Gastrocnemius medialis (tissue), 4 donors: ENCODE results near the gene DNAJC15.

Experiments used
- CTCF ChIP-seq, 5 experiments: fragments of 450-650 bp in 3 of 5; fragments of 200-600 bp in 2 of 5; sonication (generic) in 2 of 5; IDR thresholded peaks in 4 of 5; conservative IDR thresholded peaks in 1 of 5; 1 replicate in 4 of 5; 2 replicates in 1 of 5; pipeline ENCODE4 v1.5.1; 2016 to 2019; ENCODE audit warnings: antibody characterized with exemption in 5 of 5, mild to moderate bottlenecking in 3 of 5, moderate library complexity in 3 of 5
- POLR2A ChIP-seq, 2 donors: fragments of 450-650 bp; IDR thresholded peaks; one replicate each; pipeline ENCODE4 v1.6.1; 2017; ENCODE audit warnings: antibody characterized with exemption in 2 of 2, mild to moderate bottlenecking in 2 of 2, moderate library complexity in 2 of 2

DNA sequence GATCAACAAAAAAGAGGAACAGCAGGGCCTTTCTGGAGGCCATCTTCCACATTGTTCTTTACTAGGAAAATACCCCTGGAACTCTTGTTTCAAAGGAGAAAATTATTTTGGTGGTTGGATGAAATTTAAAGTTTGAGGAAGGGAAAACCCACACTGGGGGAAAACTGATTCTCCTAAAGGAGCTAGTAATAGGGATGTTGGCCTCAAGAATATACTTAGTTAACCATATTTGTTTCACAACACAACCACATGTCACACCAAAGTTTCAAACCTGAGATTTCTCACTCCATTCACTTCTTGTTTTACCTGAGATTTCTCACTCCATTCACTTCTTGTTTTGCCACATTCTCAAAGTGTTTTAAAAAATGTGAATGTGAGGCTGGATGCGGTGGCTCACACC, 28.5 kb upstream of the DNAJC15 start:
- TF ChIP-seq CTCF (IDR thresholded peaks at IDR 0.05 in 4 of 5, conservative IDR thresholded peaks at IDR 0.05 in 1 of 5) = no peak
- TF ChIP-seq POLR2A (IDR thresholded peaks at IDR 0.05) = no peak
